Embryonic facial prominence (tissue), 1 donor: ENCODE results near the gene CDC25B.
"Not testable (repeated sequence)": the region's sequence is repeated elsewhere in the genome, so short reads cannot be mapped to it uniquely, and the experiment has no call there.

ENCODE experiments used
- DNase-seq: peaks from one replicate; pipeline ENCODE4 v3.0.0-alpha.2; 2016; ENCODE audit errors: extremely low spot score

The CDC25B gene

DNA sequence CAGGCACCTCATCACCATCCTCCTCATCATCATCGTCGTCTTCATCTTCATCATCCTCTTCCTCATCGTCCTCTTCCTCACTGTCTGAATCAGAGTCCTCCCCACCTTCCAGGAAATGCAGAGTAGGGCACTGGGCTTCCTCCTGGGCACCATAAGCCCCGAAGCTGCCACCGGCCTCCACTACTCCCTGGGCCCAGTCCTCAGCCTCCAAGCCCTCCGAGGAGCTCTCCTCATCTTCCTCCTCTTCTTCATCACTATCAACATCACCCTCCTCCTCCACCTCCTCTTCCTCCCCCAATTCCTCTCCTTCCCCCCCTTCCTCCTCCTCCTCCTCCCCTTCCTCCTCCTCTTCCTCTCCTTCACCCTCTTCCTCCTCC, 11.3 kb upstream of the CDC25B start:
- DNase-seq = no peak

DNA sequence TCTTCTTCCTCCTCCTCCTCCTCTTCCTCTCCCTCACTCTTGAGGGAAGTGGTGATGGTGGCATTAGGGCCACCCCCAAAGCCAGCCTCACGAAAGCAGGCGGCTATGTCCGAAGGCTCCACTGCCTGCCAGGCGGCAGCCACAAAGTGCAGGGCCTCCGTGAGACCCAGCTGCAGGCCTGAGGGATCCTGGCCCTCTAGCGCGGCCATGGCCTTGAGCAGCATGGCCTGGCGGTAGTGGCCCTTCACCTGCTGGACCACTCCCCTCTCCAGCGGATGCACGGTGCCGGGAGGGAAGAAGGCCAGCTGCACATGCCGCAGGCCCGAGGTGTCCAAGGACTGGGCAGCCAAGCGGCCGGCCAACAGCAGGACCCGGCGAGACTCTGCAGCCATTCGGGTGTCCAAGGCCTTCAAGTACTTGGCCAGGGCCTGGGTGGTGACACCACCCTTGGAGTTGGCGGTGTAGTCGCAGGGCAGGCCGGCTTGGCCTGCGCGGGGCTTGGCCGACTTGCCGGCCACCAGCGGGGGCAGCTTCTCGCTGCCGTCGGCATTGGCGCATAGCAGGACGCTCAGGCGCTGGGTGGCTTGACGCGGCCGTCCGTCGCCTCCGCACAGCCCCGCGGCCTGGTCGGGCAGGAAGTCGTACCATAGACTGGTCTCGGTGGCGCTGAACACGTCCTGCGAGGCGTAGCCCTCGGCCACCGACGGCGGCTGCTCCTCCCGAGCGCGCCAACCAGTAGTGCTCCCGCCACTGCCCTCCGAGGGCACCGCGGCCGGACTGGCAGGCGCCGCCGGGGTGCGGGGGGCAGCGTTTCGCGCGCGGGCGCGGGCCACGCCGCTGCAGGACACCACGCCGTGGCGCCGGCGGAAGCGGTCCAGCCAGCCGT, 10.6 kb upstream of the CDC25B start:
- DNase-seq = no peak

DNA sequence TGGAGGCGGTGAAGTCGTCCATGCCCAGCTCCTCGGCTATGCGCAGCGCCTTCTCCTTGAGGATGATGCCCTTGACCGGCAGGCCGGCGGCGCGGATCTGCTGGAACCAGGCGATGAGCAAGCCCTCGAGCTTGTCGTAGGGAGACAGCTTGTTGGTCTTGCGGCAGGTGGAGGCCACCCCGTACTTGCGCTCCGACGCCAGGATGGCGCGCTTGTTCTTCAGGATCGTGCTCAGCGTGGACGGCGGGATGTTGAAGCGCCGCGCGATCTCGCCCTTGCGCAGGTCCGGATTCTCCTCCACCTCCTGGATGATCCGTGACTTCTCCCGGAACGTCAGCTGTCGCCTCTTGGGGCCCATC, 10.0 kb upstream of the CDC25B start:
- no peak for DNase-seq

DNA sequence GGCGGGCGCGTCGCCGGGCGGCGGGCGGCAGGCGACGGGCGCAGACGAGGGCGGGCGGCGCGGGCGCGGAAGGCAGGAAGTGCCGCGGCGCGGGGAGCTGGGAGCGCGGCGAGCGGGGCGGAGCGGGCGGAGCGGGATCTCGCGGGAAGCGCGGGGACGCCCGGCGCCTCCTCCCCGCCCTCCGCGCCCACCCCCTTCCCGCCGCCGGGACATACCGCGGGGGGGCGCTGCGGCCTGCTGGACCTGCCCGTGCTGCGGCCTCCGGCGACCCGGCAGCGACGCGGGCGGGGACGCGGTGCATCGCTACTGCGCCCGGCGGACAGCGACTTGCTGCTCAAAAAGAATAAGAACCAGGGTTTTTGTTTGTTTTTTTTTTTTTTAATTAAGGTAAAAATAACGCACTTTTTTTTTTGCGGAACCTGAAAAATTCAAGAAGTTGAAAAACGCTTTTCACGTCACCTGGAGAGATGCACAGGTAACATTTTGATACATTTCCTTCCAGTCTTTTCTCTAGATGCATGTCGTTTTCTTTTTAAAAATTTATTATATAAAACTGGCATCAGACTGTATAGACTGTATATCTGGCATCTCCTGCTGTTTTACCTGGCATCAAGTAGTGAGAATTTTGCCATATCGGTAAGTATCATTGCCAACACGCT, 9.3 kb upstream of the CDC25B start, which contains the start of gene CENPB:
Gene CENPB (minus strand): TSS at position 76 of the 659 bp plus-strand sequence. CDS start 257 bp downstream, outside the sequence.
- DNase-seq = peak; percentile 78

DNA sequence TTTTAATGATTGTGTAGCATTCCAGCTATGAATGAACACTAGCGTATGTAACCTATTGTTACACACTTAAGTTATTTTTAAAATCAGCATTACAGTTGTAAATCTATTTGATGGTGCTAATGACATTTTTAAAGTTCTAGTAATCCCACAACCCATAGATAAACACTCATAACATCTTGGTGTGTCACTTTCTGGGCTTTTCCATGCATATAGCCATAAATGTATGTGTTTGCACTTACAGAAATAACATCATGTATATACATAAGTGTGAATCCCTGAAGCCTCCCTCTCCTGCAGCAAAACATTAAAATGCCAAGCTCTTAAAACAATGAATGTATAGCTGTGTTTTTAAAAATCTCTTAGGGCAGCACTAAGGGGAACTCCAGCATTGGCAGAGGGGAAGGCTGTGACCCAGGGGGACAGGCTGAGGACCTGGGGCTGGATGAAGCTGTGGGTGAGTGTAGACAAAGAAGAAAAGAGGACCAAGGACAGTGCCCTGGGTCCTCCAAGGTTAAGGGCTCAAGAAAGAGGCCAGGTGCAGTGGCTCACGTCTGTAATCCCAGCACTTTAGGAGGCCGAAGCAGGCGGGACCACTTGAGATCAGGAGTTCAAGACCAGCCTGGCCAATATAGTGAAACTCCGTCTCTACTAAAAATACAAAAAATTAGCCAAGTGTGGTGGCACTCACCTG, 8.6 kb upstream of the CDC25B start:
- DNase-seq = no peak

DNA sequence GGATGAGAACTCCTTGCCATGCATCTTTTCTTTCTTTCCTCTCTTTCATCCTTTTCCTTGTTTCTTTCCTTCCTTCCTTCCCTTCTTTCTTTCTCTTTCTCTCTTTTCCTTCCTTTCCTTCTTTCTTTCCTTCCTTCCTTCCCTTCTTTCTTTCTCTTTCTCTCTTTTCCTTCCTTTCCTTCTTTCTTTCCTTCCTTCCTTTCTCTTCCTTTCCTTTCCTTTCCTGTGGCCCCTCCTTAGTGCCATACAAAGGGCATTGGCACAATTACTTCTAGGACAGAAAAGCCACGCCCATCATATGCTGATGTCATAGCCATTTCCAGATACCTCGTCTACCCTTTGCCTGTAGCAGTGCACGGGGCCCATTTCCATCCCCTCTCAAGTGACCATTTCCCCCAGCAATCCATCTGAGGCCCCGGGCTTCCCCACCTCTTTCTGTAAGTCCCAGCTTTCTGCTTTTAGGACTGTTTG, 7.4 kb upstream of the CDC25B start:
- DNase-seq = no peak

DNA sequence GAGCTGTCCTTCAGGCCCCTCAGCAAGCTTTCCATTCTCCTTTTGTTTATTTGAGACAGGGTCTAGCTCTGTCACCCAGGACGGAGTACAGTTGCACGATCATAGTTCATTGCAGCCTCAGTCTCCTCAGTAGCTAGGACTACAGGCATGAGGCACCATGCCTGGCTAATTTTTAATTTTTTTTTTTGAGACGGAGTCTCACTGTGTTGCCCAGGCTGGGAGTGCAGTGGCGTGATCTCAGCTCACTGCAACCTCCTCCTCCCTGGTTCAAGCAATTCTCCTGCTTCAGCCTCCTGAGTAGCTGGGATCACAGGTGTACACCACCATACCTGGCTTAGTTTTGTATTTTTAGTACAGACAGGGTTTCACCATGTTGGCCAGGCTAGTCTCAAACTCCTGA, 6.9 kb upstream of the CDC25B start:
- DNase-seq = not testable (repeated sequence)

DNA sequence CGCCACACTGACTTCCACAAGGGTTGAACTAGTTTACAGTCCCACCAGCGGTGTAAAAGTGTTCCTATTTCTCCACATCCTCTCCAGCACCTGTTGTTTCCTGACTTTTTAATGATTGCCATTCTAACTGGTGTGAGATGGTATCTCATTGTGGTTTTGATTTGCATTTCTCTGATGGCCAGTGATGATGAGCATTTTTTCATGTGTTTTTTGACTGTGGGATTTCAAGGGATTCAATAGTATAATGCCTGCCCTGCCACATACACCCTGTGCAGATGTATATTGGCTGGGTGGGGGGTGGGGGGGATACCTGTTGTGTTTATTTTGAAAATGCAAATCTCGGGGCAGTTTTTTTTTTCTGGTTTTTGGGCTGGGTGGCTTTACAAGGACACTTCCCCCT, 1.9 kb upstream of the CDC25B start:
- not testable (repeated sequence) for DNase-seq

DNA sequence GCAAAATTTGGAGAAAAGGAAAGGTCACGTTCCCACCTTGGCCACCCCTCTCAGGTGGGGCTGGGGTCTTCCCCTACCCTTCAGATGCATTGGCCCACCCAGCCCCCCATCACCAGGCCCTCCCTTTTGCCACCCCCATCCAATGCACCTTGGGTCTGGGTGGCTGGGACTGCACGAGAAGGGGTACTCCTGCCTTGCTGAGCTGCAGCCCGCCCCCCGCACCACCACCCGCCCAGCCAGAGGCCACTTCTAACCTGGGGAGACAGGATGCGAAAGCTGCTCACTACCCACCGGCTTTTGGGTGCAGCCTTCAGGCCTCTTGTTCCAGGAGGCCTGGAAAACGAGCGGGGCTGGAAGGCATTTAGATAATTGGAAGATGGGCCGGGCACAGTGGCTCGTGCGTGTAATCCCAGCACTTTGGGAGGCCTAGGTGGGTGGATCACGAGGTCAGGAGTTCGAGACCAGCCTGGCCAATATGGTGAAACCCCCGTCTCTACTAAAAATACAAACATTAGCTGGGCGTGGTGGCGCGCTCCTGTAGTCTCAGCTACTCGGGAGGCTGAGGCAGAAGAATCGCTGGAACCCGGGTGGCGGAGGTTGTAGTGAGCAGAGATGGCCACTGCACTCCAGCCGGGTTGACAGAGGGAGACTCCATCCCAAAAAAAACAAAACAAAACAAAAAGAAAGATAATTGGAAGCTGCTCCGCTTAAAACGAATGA, 1.2 kb upstream of the CDC25B start:
- DNase-seq = no peak

DNA sequence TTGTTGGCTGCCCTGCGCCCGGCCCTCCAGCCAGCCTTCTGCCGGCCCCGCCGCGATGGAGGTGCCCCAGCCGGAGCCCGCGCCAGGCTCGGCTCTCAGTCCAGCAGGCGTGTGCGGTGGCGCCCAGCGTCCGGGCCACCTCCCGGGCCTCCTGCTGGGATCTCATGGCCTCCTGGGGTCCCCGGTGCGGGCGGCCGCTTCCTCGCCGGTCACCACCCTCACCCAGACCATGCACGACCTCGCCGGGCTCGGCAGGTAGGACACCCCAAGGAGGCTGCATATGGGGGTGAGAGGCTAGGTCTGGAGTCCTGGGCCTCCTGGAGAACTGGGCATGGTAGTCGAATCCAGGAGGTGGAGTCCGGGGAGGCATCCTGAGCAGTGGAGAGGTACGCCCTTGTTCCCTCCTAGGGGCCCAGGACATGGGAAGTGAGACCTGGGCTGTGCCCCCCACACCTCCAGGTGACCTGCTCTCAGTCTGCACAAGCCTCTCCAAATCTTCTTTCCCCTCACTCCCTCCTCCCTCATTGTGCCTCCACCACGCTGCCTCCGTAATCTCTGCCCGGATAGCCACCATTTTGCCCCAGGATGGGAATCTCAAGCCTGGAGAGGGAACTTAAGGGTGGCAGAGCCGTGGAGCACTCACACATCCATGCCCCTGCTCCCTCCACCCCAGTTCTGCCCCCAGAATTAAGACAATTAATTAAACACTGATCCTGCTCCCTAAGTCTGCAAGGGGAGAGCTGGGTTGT, 541 bp downstream of the CDC25B start:
- DNase-seq = no peak

DNA sequence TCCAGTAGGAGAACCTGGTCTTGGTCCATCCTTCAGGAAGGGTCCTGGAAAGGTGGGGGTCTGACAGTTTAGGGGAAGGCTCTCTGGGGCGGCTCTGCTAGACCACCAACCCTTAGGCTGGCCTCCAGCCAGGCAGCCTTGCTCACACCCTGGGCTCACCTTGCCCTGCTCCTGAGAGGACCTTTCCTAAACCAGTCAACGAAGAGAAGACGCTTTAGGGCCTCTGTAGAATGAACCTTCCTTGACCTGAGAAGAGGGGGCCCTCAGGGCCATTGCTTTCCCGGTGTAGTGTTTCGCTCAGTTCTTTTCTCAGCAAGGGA, 1.1 kb downstream of the CDC25B start:
- DNase-seq = no peak

DNA sequence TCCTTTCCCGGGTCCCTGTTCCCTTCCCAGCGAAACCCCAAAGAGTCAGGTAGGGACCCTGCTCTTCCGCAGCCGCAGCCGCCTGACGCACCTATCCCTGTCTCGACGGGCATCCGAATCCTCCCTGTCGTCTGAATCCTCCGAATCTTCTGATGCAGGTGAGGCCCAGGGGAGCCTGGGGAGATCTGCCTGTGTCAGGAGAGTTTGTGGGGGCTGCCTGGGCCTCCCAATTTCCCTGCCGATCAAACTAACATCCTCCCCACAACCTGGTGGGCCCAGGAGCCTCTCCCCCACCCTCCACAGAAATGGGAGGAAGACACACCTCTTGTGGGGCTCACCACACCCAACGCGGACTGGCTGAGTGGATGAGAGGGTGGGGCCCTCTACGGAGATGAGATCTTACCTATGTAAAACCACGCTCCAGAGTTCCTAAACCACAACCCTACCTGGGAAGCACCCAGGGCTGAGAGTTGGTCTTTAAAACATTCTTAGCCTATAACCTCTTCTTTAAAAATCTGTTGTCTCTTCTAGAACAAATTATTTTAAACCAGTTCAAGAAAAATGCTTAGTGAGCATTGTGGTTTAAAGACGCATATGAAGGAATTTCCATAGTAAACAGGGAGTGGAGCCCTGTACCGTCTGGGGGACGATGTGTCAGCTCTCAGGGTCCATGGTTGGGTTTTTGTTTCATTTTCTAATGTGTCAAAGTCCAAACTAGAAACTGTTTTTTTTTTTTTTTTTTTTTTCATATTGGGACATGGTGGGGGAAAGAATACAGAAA, 1.7 kb downstream of the CDC25B start:
- DNase-seq = no peak

DNA sequence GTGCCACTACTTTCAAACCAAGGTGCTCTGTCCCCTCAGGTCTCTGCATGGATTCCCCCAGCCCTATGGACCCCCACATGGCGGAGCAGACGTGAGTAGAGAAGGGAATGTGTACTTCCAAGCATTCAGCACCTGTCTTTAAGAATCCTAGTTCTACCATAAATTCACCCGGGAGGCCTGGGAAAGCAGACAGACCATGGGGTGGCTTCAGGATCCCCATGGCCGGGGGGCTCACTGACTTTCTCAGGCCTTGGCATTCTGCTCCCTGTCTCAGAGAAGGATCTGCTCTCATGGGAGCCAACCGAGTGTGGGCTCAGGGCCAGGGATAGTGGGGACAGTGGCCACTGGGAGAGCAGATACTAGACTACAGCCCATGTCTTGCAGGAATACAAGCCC, 2.3 kb downstream of the CDC25B start:
- no peak for DNase-seq

DNA sequence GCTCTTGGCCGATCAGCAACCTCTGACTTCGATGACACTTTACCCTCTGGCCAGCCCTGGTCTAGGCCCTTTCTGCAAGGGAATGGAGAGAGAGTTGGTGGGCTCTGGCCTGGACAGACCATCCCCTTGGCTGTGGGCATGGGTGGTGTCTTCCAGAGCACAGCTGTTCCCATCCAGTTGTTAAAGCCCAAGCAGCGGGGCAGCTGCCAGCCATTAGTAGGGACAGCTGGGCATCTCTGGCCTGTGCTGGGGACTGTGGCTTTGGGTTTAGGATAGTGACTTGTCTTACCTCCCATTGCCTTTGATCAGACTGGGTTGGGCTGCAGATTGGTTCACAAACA, 2.8 kb downstream of the CDC25B start:
- no peak for DNase-seq

DNA sequence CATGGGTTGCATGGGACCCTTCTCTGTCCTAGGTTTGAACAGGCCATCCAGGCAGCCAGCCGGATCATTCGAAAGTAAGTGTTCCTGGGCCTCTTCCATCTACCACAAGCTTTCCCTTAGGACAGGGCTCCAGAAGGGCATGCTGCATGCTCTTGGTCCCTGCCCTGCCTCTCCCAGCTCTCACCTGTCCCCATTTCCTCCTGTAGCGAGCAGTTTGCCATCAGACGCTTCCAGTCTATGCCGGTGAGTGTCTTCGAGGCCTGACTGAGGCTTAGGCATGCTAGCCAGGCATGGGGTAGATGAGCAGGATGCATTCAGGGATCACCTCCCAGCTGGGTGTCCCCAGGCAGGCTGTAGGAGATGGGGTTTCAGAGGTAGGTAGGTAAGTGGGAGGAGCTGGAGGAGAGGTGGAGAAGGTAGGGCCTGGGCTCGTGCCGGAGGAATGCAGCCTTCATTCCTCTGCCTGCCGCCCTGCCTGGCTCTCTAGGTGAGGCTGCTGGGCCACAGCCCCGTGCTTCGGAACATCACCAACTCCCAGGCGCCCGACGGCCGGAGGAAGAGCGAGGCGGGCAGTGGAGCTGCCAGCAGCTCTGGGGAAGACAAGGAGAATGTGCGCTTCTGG, 4.3 kb downstream of the CDC25B start:
- no peak for DNase-seq

DNA sequence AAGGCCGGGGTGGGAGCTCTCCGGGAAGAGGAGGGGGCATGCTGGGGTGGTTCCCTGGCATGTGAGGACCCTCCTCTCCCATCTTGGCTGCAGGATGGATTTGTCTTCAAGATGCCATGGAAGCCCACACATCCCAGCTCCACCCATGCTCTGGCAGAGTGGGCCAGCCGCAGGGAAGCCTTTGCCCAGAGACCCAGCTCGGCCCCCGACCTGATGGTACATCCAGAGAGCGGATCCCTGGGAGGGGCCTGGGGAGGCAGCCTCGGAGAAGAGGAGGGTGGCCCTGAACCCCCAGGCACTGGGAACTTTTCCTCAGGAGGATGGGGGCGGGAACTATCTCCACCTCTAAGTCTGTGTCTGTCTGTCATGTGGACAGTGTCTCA, 4.8 kb downstream of the CDC25B start:
- DNase-seq = no peak

DNA sequence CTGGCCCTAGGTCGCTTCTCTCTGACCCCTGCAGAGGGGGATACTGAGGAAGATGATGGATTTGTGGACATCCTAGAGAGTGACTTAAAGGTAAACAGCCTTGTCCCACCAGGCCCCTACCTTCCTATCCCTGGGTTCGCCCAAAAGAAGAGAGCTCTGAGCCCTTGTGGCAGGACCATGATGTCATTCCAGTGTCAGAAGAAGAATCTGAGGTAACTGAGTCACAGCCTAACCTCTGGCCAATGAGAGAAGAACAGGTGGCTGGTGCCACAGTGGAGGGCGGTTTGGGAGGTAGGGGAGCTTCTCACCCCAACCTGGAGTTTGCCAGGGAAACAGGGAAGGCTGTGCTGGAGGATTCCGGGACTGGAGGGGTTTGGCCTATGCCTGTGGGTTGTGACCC, 5.2 kb downstream of the CDC25B start:
- DNase-seq = no peak

DNA sequence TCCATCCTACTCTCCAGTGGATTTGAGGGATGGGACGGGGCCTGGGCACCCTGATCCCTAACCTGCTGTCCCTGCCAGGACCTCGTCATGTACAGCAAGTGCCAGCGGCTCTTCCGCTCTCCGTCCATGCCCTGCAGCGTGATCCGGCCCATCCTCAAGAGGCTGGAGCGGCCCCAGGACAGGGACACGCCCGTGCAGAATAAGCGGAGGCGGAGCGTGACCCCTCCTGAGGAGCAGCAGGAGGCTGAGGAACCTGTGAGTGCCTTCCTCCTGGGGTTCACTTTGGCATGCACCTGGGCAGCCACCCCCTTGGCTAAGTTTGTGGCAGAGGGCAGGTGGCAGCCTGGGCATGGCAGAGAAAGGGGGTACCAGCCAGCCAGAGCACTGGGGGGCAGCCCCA, 5.7 kb downstream of the CDC25B start:
- no peak for DNase-seq

DNA sequence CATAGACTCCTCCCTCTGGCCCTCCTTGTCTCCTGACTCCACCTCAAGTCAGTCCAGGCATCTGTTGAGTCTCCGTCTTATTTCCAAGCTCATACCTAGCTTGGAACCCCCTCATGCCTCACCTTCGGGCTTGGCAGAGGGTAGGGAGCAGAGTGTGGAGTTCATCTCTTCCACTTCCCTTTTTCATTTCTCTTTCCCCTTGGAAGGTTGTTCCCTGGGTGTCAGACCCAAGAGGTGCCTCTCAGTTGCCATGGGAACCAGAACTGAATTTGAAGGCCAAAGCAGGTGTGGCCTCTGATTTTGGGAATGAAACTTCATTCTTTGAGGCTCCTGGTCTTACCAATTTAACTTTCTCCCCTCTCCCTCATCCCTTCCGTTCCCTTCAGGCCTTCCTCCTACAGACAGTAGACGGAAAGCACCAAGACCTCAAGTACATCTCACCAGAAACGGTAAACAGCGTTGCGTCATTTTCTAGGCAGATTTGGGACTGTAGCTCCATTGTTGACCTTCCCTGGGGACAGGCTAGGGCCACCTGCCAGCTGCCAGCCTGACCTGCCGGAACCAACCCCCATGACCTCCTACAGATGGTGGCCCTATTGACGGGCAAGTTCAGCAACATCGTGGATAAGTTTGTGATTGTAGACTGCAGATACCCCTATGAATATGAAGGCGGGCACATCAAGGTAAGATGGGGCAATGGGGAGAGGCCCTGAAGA, 6.6 kb downstream of the CDC25B start:
- DNase-seq = no peak

DNA sequence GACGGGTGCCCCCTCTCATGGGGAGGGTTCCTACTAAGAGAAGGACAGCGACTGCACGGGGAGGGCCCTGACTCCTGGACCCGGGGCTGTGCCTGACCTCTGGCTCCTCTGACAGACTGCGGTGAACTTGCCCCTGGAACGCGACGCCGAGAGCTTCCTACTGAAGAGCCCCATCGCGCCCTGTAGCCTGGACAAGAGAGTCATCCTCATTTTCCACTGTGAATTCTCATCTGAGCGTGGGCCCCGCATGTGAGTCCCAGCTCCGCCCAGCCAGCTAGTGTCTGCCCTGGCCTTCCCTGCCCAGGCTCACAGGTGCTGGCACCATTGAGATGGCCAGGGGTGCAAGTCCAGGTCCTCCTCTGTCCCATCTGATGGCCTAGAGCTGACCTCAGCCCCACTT, 7.2 kb downstream of the CDC25B start:
- DNase-seq = no peak
